GM12873 (cell line): ENCODE results near the gene PLXDC1.

ENCODE experiments used
- CTCF ChIP-seq: IDR thresholded peaks from 2 replicates; pipeline ENCODE4 v1.5.1; 2012; ENCODE audit warnings: low read depth, mild to moderate bottlenecking, moderate library complexity, low read length, control low read depth; ENCODE audit not compliant: insufficient read depth; ENCODE audit errors: missing control alignments

PLXDC1 gene

GRCh38 chr17:39131616-39132015, 19.8 kb downstream of the PLXDC1 start:
- TF ChIP-seq CTCF: no peak

GRCh38 chr17:39130205-39130604, 21.2 kb downstream of the PLXDC1 start:
- TF ChIP-seq CTCF: no peak

- no peak for TF ChIP-seq CTCF
These were observed 25.0 kb downstream of the PLXDC1 start for GRCh38 chr17:39126436-39126835.

GRCh38 chr17:39125143-39125875, 26.1 kb downstream of the PLXDC1 start:
- no peak for TF ChIP-seq CTCF

GRCh38 chr17:39123627-39124026, 27.8 kb downstream of the PLXDC1 start:
- no peak for TF ChIP-seq CTCF

GRCh38 chr17:39122991-39123390, 28.4 kb downstream of the PLXDC1 start:
- TF ChIP-seq CTCF: no peak

GRCh38 chr17:39118674-39119419, 32.6 kb downstream of the PLXDC1 start:
- TF ChIP-seq CTCF: no peak
